ENCODE results near the gene AAK1. TPM values are rescaled to one million over a fixed set of nuclear protein-coding genes. Genes with fewer than 3 reads are reported as not detected.

The AAK1 gene
- total and polyA plus RNA-seq, 2 of the 13 experiments (the other 11 are each of a cell fraction or from before 2014, with no cell fraction given) = 9.8 to 10.3 TPM

- peaks cover 18% of the 10 kb centered on the region for H3K79me2 ChIP-seq (ENCODE audit: insufficient read depth, low read length)
- no peak overlapping the region for H3K4me3 ChIP-seq (replicated peaks in 1 of 3; ENCODE audit: insufficient read depth in 1 of 3, low read depth in 2 of 3, low read length in 3 of 3)
- ChIA-PET CTCF (ENCODE audit: low intra/inter-chr PET ratio, low total read pairs) (no interaction called here), POLR2A (no interaction called here)
- peaks cover 3 to 11% of the 10 kb centered on the region in 2 experiments; a peak in 3 of 5 replicates for H3K36me3 ChIP-seq (replicated peaks in 1 of 2; ENCODE audit: control insufficient read depth in 1 of 2, insufficient read depth in 2 of 2, low read length in 2 of 2)
- H3K4me2 ChIP-seq (ENCODE audit: low read depth, low read length) = no peak overlapping the region
- H3K9ac ChIP-seq (ENCODE audit: insufficient read depth, low read depth, low read length) = no peak overlapping the region
- 0 out of 4 replicates have a peak, but pooled peaks of 1 of the 2 experiments have one; percentile 16 for TF ChIP-seq ATF4 (CRISPR knock-in tag; IDR thresholded peaks at IDR 0.05)
- no peak for TF ChIP-seq IKZF4 (CRISPR knock-in tag; IDR thresholded peaks at IDR 0.05; ENCODE audit: borderline replicate concordance, low read depth, not compliant biosample characterization)
- no peak for TF ChIP-seq ZNF362 (CRISPR knock-in tag; IDR thresholded peaks at IDR 0.05; ENCODE audit: borderline replicate concordance)
- no peak for TF ChIP-seq ZNF17 (CRISPR knock-in tag; IDR thresholded peaks at IDR 0.05)
- DNase-seq (ENCODE audit: low spot score) = no peak
- no peak overlapping the region for H3K27ac ChIP-seq (ENCODE audit: extremely low read length, insufficient read depth, low read length)
- whole genome bisulfite sequencing (ENCODE audit: low lambda C conversion rate) = 92% methylated on average over 5 of the region's 5 CpGs
- H3K4me1 ChIP-seq (ENCODE audit: insufficient read depth, low read length) = peaks cover 21% of the 10 kb centered on the region
- BruUV-seq (replicated peaks) = no TSS peak
- FAIRE-seq = no peak
- H2AFZ ChIP-seq (ENCODE audit: low read length) = no peak overlapping the region
- H4K20me1 ChIP-seq (ENCODE audit: insufficient read depth, low read length) = no peaks in the 10 kb centered on the region
- no peaks in the 10 kb centered on the region for H3K9me3 ChIP-seq (ENCODE audit: low read length)
- no peaks in the 10 kb centered on the region; a peak in 1 of 5 replicates for H3K27me3 ChIP-seq (ENCODE audit: control insufficient read depth in 1 of 2, insufficient read depth in 2 of 2, low read length in 2 of 2)
- no peak for ATAC-seq
- in situ Hi-C loops (cut with HindIII; ENCODE audit: extremely low pct_ligation_motif_present, low pct_unique_long_range_greater_than_20kb) = no loop called here
- intact Hi-C loops (cut with micrococcal nuclease; ENCODE audit: unreplicated experiment) = loop anchor here (10.0 kb wide), 1 partner anchor 420 kb away; the partner anchor contains the start of gene ANTXR1
Measured at GRCh38 chr2:69434753-69435152, 208.8 kb downstream of the AAK1 start.
